Aorta (tissue), 5 donors: ENCODE data around the gene EMP1. TPM values are rescaled to one million over a fixed set of nuclear protein-coding genes. Genes with fewer than 3 reads are reported as not detected.

Source experiments
- ATAC-seq: fragments of 200-7000 bp; cut with Tn5 transposase; one replicate; pipeline ENCODE4 v1.9.1; 2022; ENCODE audit warnings: moderate library complexity; ENCODE audit not compliant: low FRiP score
- DNase-seq, 2 donors: peaks; one replicate each; pipeline ENCODE4 v3.0.0-alpha.2; 2020
- H3K27ac ChIP-seq, 2 donors: one replicate each; pipeline ENCODE4 v1.5.1; 2013; ENCODE audit warnings: low read length in 2 of 2, mild to moderate bottlenecking in 2 of 2, moderate library complexity in 2 of 2, control low read depth in 1 of 2, inconsistent platforms in 1 of 2, low read depth in 1 of 2
- H3K27me3 ChIP-seq, 2 donors: one replicate each; pipeline ENCODE4 v1.6.1; 2013; ENCODE audit warnings: control low read depth in 1 of 2, low read length in 1 of 2, mild to moderate bottlenecking in 1 of 2, moderate library complexity in 1 of 2; ENCODE audit not compliant: insufficient read depth in 2 of 2, control insufficient read depth in 1 of 2
- H3K36me3 ChIP-seq, 2 donors: one replicate each; pipeline ENCODE4 v1.6.1; 2013; ENCODE audit warnings: control low read depth in 1 of 2, low read length in 1 of 2, mild to moderate bottlenecking in 1 of 2; ENCODE audit not compliant: insufficient read depth in 2 of 2, control insufficient read depth in 1 of 2
- H3K4me1 ChIP-seq, 2 donors: one replicate each; pipeline ENCODE4 v1.6.1; 2013; ENCODE audit warnings: low read length in 2 of 2, control low read depth in 1 of 2, mild to moderate bottlenecking in 1 of 2, moderate library complexity in 1 of 2; ENCODE audit not compliant: insufficient read depth in 2 of 2, control insufficient read depth in 1 of 2
- H3K4me3 ChIP-seq, 2 donors: one replicate each; pipeline ENCODE4 v1.5.1; 2013; ENCODE audit warnings: low read length in 2 of 2, control low read depth in 1 of 2, mild to moderate bottlenecking in 1 of 2
- H3K9me3 ChIP-seq: one replicate; pipeline ENCODE4 v1.6.1; 2013; ENCODE audit warnings: mild to moderate bottlenecking, low read length; ENCODE audit not compliant: control insufficient read depth
- WGBS, 2 donors: extraction: QIAGEN DNeasy Blood & Tissue Kit; methylation state at CpG; one replicate each; pipeline ENCODE4 v1.1.7; 2013; 5-methylcytosine and 5-hydroxymethylcytosine counted together
- intact Hi-C, 2 donors: fragments of 100-400 bp; cut with DNase I; formaldehyde crosslinking; loops; one replicate each; pipeline versions ENCODE4 v1.14.2 to v1.15.0; 2022
- polyA plus RNA-seq, 2 donors: library from polyadenylated mRNA; stranded (reverse); fragments of 200-250 nt; gene quantifications; one replicate each; pipeline ENCODE4 v1.2.3, GENCODE V29; 2013
- total RNA-seq, 2 donors: library from RNA; stranded (reverse); fragmentation: NEBNext Ultra II Directional; extraction: Animal tissue kit (Norgen Biotek cat#: 25700); gene quantifications; one replicate each; pipeline ENCODE4 v1.2.1, GENCODE V29; 2021
- donor health status: healthy with polysubstance abuse.
- donor health status: Bipolar disorder and iron deficiency.
- donor health status: DM: no; HTN: no; CAD: no.
- donor health status: DM: no; HTN: no; CAD: no.
- donor health status: DM: yes; HTN: yes; CAD: no.

Gene EMP1
- total and polyA plus RNA-seq, 4 donors: 32.6 to 594 (median 316) TPM

DNA sequence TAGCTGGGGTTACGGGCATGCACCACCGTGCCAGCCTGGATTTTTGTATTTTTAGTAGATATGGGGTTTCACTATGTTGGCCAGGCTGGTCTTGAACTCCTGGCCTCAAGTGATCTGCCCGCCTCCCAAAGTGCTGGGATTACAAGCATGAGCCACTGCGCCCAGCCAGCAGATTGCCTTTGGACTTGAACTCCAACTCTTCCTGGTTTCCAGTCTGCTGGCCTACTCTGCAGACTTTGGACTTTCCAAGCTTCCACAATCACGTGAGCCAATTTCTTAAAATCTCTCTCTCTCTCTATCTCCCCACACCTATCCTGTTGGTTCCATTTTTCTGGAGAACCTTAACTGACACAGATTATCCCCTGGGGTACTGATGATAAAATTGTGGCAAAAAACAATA, 55.0 kb downstream of the EMP1 start:
- H3K4me1 ChIP-seq: no peaks in the 10 kb centered on the region
- no peak overlapping the region for H3K27ac ChIP-seq
- H3K4me3 ChIP-seq: no peak overlapping the region
- no peak for ATAC-seq
- no peaks in the 10 kb centered on the region for H3K27me3 ChIP-seq
- intact Hi-C loops: loop anchor here (10.0 kb wide), 1 partner anchor 413 kb away; no protein-coding TSS in a partner anchor
- no peaks in the 10 kb centered on the region for H3K36me3 ChIP-seq
- WGBS, 2 donors: 78 to 83% methylated on average over 5 of the region's 5 CpGs
- H3K9me3 ChIP-seq: peaks cover 1% of the 10 kb centered on the region
- no peak for DNase-seq

DNA sequence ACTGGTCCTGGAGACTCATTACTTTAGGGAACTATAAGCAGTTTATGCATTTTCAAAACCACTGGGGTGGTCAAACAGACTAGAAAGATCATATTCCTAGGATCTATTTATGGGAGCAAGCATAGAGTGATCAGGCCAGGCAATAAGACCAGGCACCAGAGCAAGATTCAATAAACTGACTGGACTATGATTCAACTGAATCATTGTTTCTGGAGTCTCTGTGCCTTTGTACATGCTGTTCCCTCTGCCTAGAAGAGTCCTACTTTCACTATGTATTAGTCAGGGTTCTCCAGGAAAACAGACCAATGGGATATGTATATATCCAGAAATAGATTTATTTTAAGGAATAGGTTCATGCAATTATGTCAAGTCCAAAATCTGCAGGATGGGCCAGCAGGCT, 55.5 kb downstream of the EMP1 start:
- Histone ChIP-seq H3K4me3 (no peak overlapping the region), H3K27ac (no peak overlapping the region), H3K4me1 (no peaks in the 10 kb centered on the region), H3K36me3 (no peaks in the 10 kb centered on the region), H3K27me3 (no peaks in the 10 kb centered on the region), H3K9me3 (peaks cover 1% of the 10 kb centered on the region)
- intact Hi-C loops: loop anchor here (10.0 kb wide), 1 partner anchor 413 kb away; no protein-coding TSS in a partner anchor
- no peak for DNase-seq
- ATAC-seq: no peak

DNA sequence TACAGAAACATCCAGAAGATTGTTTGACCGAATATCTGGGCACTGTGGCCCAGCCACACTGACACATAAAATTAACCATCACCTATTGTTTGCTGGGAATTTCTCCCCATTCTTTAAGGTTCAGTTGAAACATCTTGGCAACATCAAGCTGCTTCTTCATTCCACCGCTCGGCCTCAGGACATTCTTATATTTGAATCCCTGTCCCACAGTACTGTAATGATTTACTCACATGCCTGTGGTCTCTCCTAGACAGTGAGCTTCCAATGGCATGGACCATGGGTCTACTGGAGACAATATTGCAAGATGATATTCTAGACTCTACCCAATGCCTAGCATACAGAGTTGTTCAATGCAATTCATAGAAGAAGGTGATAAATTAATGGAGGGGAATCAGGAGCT, 56.1 kb downstream of the EMP1 start:
- WGBS, 2 donors: 89 to 90% methylated on average over 3 of the region's 3 CpGs
- Histone ChIP-seq H3K4me3 (no peak overlapping the region), H3K4me1 (no peaks in the 10 kb centered on the region), H3K9me3 (peaks cover 1% of the 10 kb centered on the region), H3K36me3 (no peaks in the 10 kb centered on the region), H3K27ac (no peak overlapping the region), H3K27me3 (no peaks in the 10 kb centered on the region)
- DNase-seq (no peak), ATAC-seq (no peak)
- intact Hi-C loops: loop anchor here (10.0 kb wide), 1 partner anchor 412 kb away; no protein-coding TSS in a partner anchor

DNA sequence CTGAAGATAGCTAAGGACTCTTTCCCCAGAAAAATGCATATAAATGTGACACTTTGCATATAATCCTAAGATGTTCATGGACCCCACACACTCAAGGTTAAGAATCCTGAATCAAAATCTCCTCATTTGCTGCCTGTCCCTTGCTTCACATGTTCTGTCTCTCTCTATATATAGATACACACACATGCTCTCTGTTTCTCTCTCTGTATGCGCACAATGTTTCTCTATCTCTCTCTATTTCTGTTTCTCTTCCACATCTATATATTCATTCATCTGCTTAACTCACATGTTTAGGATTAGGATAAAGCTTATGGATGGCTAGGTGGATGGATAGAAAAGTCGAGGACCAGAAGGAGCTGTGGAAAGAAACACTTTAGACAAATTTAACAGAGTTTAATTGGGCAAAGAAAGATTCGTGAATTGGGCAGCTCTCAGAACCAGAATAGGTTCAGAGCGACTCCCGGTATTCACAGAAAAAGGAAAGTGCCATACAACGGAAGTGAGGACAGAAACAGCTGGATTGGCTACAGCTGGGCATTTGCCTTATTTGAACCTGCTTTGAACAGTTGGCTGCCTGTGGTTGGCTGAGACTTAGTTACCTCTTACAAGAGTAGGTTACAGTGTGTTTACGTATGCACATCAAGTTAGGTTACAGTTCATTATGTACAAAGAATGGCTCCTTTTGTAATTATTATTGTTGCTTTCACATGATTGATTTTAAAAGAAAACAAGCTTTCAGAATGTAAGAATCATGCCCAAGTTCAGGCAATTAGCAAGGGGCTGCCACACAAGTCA, 57.6 kb downstream of the EMP1 start:
- H3K27ac ChIP-seq: no peak overlapping the region
- ATAC-seq (no peak), DNase-seq (no peak)
- H3K9me3 ChIP-seq: peaks cover 1% of the 10 kb centered on the region
- H3K4me3 ChIP-seq: no peak overlapping the region
- 68 to 76% methylated on average over 7 of the region's 7 CpGs for WGBS, 2 donors
- H3K27me3 ChIP-seq: no peaks in the 10 kb centered on the region
- intact Hi-C loops: loop anchor here (10.0 kb wide), 1 partner anchor 411 kb away; no protein-coding TSS in a partner anchor
- H3K36me3 ChIP-seq: no peaks in the 10 kb centered on the region
- no peaks in the 10 kb centered on the region for H3K4me1 ChIP-seq

DNA sequence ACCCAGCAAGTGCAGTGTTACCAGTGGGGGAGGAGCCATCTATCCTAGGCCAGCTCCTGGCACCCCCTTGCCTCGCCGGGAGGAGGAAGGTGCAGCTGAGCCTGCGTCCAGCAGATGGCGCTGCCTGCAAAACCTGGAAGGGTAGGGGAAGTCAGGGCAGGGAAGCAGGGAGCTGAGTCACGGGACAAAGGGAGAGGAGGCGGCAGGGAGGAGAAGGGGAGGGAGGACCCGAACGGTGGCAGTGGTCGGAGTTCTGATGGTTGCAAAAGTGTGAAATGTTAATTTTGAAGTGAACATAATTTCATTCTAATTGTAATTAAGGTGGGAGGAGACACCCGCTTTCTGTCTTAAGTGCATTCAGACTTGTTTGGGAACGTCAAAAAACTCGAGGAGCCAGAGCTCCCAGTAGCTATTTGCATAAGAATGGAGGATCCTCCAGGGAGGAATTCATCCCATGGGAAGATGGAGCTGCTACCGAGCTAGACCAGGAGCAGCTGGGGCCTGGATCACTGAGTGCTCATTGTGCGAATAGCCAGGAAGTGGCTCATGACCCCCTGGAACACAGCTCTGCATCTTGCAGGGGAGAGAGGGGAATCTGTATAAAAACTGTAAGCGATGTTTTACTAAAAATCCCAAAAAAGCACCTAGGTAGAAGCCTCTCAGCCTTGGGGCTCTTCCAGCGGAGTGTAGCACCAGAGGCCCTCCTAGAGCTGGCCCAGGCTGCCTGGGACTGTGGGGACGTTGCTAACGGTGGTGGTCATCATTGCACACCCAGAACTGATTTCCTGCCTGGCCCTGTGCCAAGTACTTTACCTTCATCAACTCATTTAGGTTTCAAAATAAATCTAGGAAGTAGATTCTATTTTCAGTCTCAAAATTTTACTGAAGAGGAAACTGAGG, 59.5 kb downstream of the EMP1 start:
- 24% methylated on average over 18 of the region's 18 CpGs for WGBS, 2 donors
- intact Hi-C loops: loop anchor here (10.0 kb wide), 1 partner anchor 409 kb away; no protein-coding TSS in a partner anchor

DNA sequence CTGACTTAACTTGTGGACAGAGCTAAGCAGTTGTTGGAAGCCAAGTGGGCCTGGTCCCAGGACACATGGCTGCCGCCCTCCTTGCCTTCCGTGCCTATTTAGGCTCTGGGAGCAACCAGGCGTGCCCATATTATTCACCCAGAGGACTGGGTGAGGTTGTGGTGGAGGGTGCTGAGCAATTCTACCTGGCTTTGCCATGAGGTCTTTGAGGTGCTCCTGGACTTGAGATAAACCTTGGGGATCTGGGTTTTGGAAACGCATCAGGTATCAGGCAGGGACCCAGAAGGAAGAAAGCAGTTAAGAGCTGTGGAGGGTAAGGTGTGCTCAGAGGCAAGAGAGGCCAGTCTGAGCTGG, 60.1 kb downstream of the EMP1 start:
- Histone ChIP-seq H3K27me3 (no peaks in the 10 kb centered on the region), H3K36me3 (no peaks in the 10 kb centered on the region), H3K4me3 (no peak overlapping the region), H3K4me1 (no peaks in the 10 kb centered on the region), H3K9me3 (no peaks in the 10 kb centered on the region), H3K27ac (no peak overlapping the region)
- WGBS, 2 donors: 92 to 94% methylated on average over 4 of the region's 4 CpGs
- ATAC-seq (no peak), DNase-seq (no peak)
- intact Hi-C loops: loop anchor here (10.0 kb wide), 1 partner anchor 408 kb away; no protein-coding TSS in a partner anchor

More for the DNA sequence above, 59.5 kb downstream of the EMP1 start:
- H3K36me3 ChIP-seq: no peaks in the 10 kb centered on the region
- peak; percentile 96 to 98 for DNase-seq
- no peaks in the 10 kb centered on the region for H3K9me3 ChIP-seq
- peak; percentile 98 for ATAC-seq
- no peaks in the 10 kb centered on the region for H3K27me3 ChIP-seq
- no peak overlapping the region for H3K4me3 ChIP-seq
- no peaks in the 10 kb centered on the region for H3K4me1 ChIP-seq
- H3K27ac ChIP-seq: no peak overlapping the region

DNA sequence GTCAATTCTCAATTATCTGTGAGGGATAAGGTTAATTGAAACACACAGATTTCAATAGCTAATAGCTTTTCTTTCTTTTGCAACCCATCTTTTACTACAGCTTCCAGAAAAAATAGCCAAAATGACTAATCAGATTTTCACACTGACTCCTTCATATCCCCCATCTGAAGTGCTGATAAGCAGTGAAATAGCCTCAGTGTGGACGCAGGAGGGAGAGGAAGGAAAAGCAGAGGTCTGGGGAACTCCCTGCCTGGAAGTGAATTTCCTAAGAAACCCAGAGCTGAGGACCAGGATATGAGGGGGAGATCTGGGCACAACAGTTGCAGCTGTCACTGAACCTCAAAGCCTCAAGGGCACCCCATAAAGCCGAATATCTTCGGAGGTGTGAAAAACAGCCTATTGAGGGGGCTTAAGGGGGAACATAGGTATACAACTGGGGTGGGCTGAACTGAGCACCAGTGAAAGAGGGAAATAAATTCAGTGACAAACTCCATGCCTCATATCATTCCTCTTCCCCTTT, 60.9 kb downstream of the EMP1 start:
- H3K4me3 ChIP-seq: no peak overlapping the region
- H3K36me3 ChIP-seq: no peaks in the 10 kb centered on the region
- intact Hi-C loops: loop anchor here (10.0 kb wide), 1 partner anchor 407 kb away; no protein-coding TSS in a partner anchor
- no peaks in the 10 kb centered on the region for H3K4me1 ChIP-seq
- no peaks in the 10 kb centered on the region for H3K9me3 ChIP-seq
- H3K27ac ChIP-seq: no peak overlapping the region
- DNase-seq (no peak), ATAC-seq (no peak)
- WGBS, 2 donors: 78 to 84% methylated on average over 3 of the region's 3 CpGs
- H3K27me3 ChIP-seq: no peaks in the 10 kb centered on the region

DNA sequence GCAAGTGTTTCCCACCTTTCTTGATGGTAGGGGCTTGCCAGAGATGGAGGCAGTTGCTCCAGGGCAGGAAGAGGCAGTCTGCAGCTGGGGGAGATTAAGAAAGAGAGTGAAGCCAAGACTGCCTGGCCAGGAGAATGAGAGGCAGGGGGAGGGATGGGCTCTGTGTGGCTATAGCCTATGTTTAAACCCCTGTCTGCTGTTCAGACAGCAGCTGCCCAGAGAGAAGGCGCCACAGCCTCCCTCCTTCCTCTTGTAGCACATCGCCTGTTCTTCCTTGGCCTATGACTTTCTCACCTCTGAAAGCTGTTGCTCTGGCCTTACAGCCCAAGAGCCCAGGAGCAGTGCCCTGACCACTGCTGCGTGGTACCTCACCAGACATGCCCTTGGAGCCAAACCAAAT, 61.7 kb downstream of the EMP1 start:
- no peak overlapping the region for H3K4me3 ChIP-seq
- intact Hi-C loops: loop anchor here (10.0 kb wide), 1 partner anchor 407 kb away; no protein-coding TSS in a partner anchor
- WGBS, 2 donors: 87 to 88% methylated on average over 3 of the region's 3 CpGs
- no peak overlapping the region for H3K27ac ChIP-seq
- H3K9me3 ChIP-seq: no peaks in the 10 kb centered on the region
- no peaks in the 10 kb centered on the region for H3K4me1 ChIP-seq
- no peaks in the 10 kb centered on the region for H3K36me3 ChIP-seq
- no peaks in the 10 kb centered on the region for H3K27me3 ChIP-seq
- DNase-seq (no peak), ATAC-seq (no peak)
